H9 (cell line): ENCODE measurements around the gene KLHL14. TPM values are rescaled to one million over a fixed set of nuclear protein-coding genes. Genes with fewer than 3 reads are reported as not detected.

ENCODE experiments used
- DNase-seq: peaks from one replicate; pipeline ENCODE4 v3.0.0-alpha.2; 2017
- H2AFZ ChIP-seq: one replicate; pipeline ENCODE4 v1.6.1; 2013; ENCODE audit warnings: mild to moderate bottlenecking, low read length, control low read depth, moderate library complexity
- H2AK5ac ChIP-seq: 2 replicates; pipeline ENCODE4 v1.6.1; 2013; ENCODE audit warnings: low read length, control low read depth, mixed read lengths; ENCODE audit not compliant: insufficient read length
- H2BK120ac ChIP-seq: one replicate; pipeline ENCODE4 v1.6.1; 2013; ENCODE audit warnings: low read depth, mild to moderate bottlenecking, low read length, control low read depth, inconsistent platforms; ENCODE audit not compliant: poor library complexity, severe bottlenecking
- H2BK12ac ChIP-seq: 2 replicates; pipeline ENCODE4 v1.6.1; 2013; ENCODE audit warnings: low read length, control low read depth, mixed read lengths, low read depth; ENCODE audit not compliant: insufficient read length
- H2BK15ac ChIP-seq: 2 replicates; pipeline ENCODE4 v1.6.1; 2013; ENCODE audit warnings: low read depth, low read length, control low read depth
- H2BK20ac ChIP-seq: one replicate; pipeline ENCODE4 v1.6.1; 2013; ENCODE audit warnings: low read depth, mild to moderate bottlenecking, low read length, control low read depth, inconsistent platforms; ENCODE audit not compliant: poor library complexity, severe bottlenecking
- H2BK5ac ChIP-seq: 2 replicates; pipeline ENCODE4 v1.6.1; 2013; ENCODE audit warnings: low read length, control low read depth, mixed read lengths; ENCODE audit not compliant: insufficient read length
- H3K14ac ChIP-seq: 2 replicates; pipeline ENCODE4 v1.6.1; 2013; ENCODE audit warnings: low read length, control low read depth; ENCODE audit not compliant: insufficient read depth
- H3K18ac ChIP-seq: 2 replicates; pipeline ENCODE4 v1.6.1; 2013; ENCODE audit warnings: low read depth, mild to moderate bottlenecking, mixed read lengths, low read length, control low read depth; ENCODE audit not compliant: insufficient read length
- H3K23ac ChIP-seq: 2 replicates; pipeline ENCODE4 v1.6.1; 2013; ENCODE audit warnings: low read length, control low read depth, mixed read lengths, low read depth; ENCODE audit not compliant: insufficient read length
- H3K23me2 ChIP-seq: 2 replicates; pipeline ENCODE4 v1.6.1; 2013; ENCODE audit warnings: low read depth, mild to moderate bottlenecking, mixed read lengths, low read length, control low read depth; ENCODE audit not compliant: insufficient read length, poor library complexity, severe bottlenecking
- H3K27ac ChIP-seq: 2 replicates; pipeline ENCODE4 v1.5.1; 2013; ENCODE audit warnings: low read length, control low read depth, mixed read lengths, low read depth; ENCODE audit not compliant: insufficient read length
- H3K27me3 ChIP-seq: 2 replicates; pipeline ENCODE4 v1.6.1; 2013; ENCODE audit warnings: low read length, control low read depth, inconsistent platforms; ENCODE audit not compliant: insufficient read depth
- H3K4ac ChIP-seq: 2 replicates; pipeline ENCODE4 v1.6.1; 2013; ENCODE audit warnings: low read depth, mild to moderate bottlenecking, control low read depth, inconsistent platforms, low read length, moderate library complexity
- H3K4me1 ChIP-seq: 2 replicates; pipeline ENCODE4 v1.6.1; 2013; ENCODE audit warnings: low read length, control low read depth, inconsistent platforms; ENCODE audit not compliant: insufficient read depth
- H3K4me2 ChIP-seq: 2 replicates; pipeline ENCODE4 v1.6.1; 2013; ENCODE audit warnings: low read length, control low read depth, mixed read lengths; ENCODE audit not compliant: insufficient read length, insufficient read depth
- H3K56ac ChIP-seq: 2 replicates; pipeline ENCODE4 v1.6.1; 2013; ENCODE audit warnings: low read depth, mild to moderate bottlenecking, mixed read lengths, low read length, control low read depth; ENCODE audit not compliant: insufficient read length
- H3K79me1 ChIP-seq: 2 replicates; pipeline ENCODE4 v1.6.1; 2013; ENCODE audit warnings: low read depth, mild to moderate bottlenecking, moderate library complexity, low read length, control low read depth, inconsistent platforms; ENCODE audit not compliant: insufficient read depth, poor library complexity, severe bottlenecking
- H3K79me2 ChIP-seq: 2 replicates; pipeline ENCODE4 v1.6.1; 2013; ENCODE audit warnings: low read length, control low read depth, inconsistent platforms; ENCODE audit not compliant: insufficient read depth
- H3K9ac ChIP-seq: 2 replicates; pipeline ENCODE4 v1.6.1; 2013; ENCODE audit warnings: low read length, control low read depth, mixed read lengths; ENCODE audit not compliant: insufficient read length; ENCODE audit errors: extremely low read depth
- H3K9me3 ChIP-seq: one replicate; pipeline ENCODE4 v1.6.1; 2013; ENCODE audit warnings: low read depth, low read length, inconsistent platforms; ENCODE audit not compliant: control insufficient read depth
- H3T11ph ChIP-seq: one replicate; pipeline ENCODE4 v1.6.1; 2013; ENCODE audit warnings: mild to moderate bottlenecking, low read length, control low read depth, inconsistent platforms
- H4K20me1 ChIP-seq: one replicate; pipeline ENCODE4 v1.6.1; 2013; ENCODE audit not compliant: control insufficient read depth, insufficient read length, insufficient read depth
- H4K5ac ChIP-seq: 2 replicates; pipeline ENCODE4 v1.6.1; 2013; ENCODE audit warnings: low read depth, mild to moderate bottlenecking, mixed read lengths, low read length, control low read depth; ENCODE audit not compliant: insufficient read length
- H4K8ac ChIP-seq: replicated peaks from 2 replicates; pipeline ENCODE4 v1.6.1; 2013; ENCODE audit warnings: low read length, control low read depth, mixed read lengths, low read depth; ENCODE audit not compliant: insufficient read length
- H4K91ac ChIP-seq: 2 replicates; pipeline ENCODE4 v1.6.1; 2013; ENCODE audit warnings: low read depth, mild to moderate bottlenecking, moderate library complexity, mixed read lengths, low read length, control low read depth; ENCODE audit not compliant: insufficient read length
- H3K27ac Mint-ChIP-seq, 3 experiments: 2 replicates in 2 of 3; 3 replicates in 1 of 3; pipeline ENCODE4 v1.8.0; 2020 to 2021; ENCODE audit warnings: mixed read lengths in 3 of 3, mild to moderate bottlenecking in 1 of 3, moderate library complexity in 1 of 3
- H3K27me3 Mint-ChIP-seq: 2 replicates; pipeline ENCODE4 v1.8.0; 2021; ENCODE audit warnings: low read depth, mild to moderate bottlenecking, moderate library complexity, mixed read lengths
- H3K36me3 Mint-ChIP-seq, 3 experiments: 2 replicates in 2 of 3; 3 replicates in 1 of 3; pipeline ENCODE4 v1.8.0; 2020 to 2021; ENCODE audit warnings: low read depth in 3 of 3, mixed read lengths in 3 of 3; ENCODE audit not compliant: insufficient read depth in 1 of 3
- H3K4me1 Mint-ChIP-seq, 2 experiments: 2 replicates each; pipeline ENCODE4 v1.8.0; 2020; ENCODE audit warnings: mixed read lengths in 2 of 2
- H3K4me3 Mint-ChIP-seq, 2 experiments: 2 replicates in 1 of 2; 3 replicates in 1 of 2; pipeline ENCODE4 v1.8.0; 2020 to 2021; ENCODE audit warnings: mild to moderate bottlenecking in 2 of 2, mixed read lengths in 2 of 2, moderate library complexity in 1 of 2
- H3K9me3 Mint-ChIP-seq, 2 experiments: 2 replicates in 1 of 2; 3 replicates in 1 of 2; pipeline ENCODE4 v1.8.0; 2020; ENCODE audit warnings: mild to moderate bottlenecking in 2 of 2, mixed read lengths in 2 of 2, moderate library complexity in 1 of 2
- CTCF ChIP-seq: fragments of 200-600 bp; sonication (generic); conservative IDR thresholded peaks from 3 replicates; pipeline ENCODE4 v1.8.0; 2021; ENCODE audit warnings: antibody characterized with exemption, mild to moderate bottlenecking
- WGBS: extraction: QIAGEN DNeasy Blood & Tissue Kit; methylation state at CpG from one replicate; pipeline ENCODE4 v1.1.7; 2013; ENCODE audit warnings: missing lambda C conversion rate, low lambda C conversion rate, mixed read lengths; ENCODE audit not compliant: insufficient read length; ENCODE audit errors: extremely low coverage; 5-methylcytosine and 5-hydroxymethylcytosine counted together
- total RNA-seq: library from RNA; stranded (reverse); gene quantifications from 2 replicates; pipeline ENCODE4 v1.2.1, GENCODE V29; 2021

KLHL14 gene
- total RNA-seq, 1 experiment from 2014 or later, result 1.0 TPM

DNA sequence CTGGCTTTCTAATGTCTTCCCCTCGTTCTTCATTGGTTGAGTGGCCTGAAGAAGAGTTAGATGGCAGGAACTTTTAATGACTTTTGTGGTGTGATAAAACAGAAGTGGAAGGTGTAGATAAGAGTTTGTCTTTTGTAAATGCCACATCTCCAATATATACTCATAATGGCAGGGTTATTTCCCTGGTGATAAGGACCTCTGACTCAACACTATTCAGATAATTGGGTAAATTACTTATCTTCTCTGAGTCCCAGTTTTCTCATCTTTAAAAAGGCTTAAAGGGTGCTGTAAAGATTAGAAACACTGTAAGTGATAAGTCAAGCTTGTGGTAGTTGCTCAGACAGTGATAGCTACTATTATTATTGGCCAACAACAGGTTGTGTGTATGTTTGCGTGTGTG is 9.5 kb downstream of the KLHL14 start:
- no peak overlapping the region for H4K91ac ChIP-seq
- H2BK120ac ChIP-seq, result no peak overlapping the region
- no peak overlapping the region for H3K27ac Mint-ChIP-seq
- H3K36me3 Mint-ChIP-seq, result no peaks in the 10 kb centered on the region
- H3K4me2 ChIP-seq, result no peak overlapping the region
- H3K4me3 Mint-ChIP-seq, result no peak overlapping the region
- no peaks in the 10 kb centered on the region; the same call in 1 of the 2 replicates for H3K27me3 ChIP-seq
- H3K4me1 Mint-ChIP-seq, result peaks cover 29 to 39% of the 10 kb centered on the region in 2 experiments
- no CpG with 5 or more reads among the region's 2 CpGs for WGBS
- H3K27me3 Mint-ChIP-seq, result peaks cover 8% of the 10 kb centered on the region
- H2BK20ac ChIP-seq, result no peak overlapping the region
- H2AK5ac ChIP-seq, result no peak overlapping the region
- H4K5ac ChIP-seq, result no peak overlapping the region
- no peak overlapping the region for H3K14ac ChIP-seq
- H3K23me2 ChIP-seq, result no peaks in the 10 kb centered on the region
- H3K9me3 ChIP-seq, result no peaks in the 10 kb centered on the region
- H3K4me1 ChIP-seq, result no peaks in the 10 kb centered on the region
- H3K18ac ChIP-seq, result no peak overlapping the region
- no peak overlapping the region for H3K56ac ChIP-seq
- H2AFZ ChIP-seq, result no peak overlapping the region
- no peaks in the 10 kb centered on the region for H3K79me2 ChIP-seq
- no peak overlapping the region for H2BK12ac ChIP-seq
- no peak overlapping the region for H2BK15ac ChIP-seq
- H3K79me1 ChIP-seq, result no peaks in the 10 kb centered on the region
- H2BK5ac ChIP-seq, result no peak overlapping the region
- no peak overlapping the region for H3K9ac ChIP-seq
- H3K23ac ChIP-seq, result no peak overlapping the region
- TF ChIP-seq CTCF, result no peak
- no peak overlapping the region for H3T11ph ChIP-seq
- H4K8ac ChIP-seq, result no peak overlapping the region
- H3K4ac ChIP-seq, result no peak overlapping the region
- H4K20me1 ChIP-seq, result no peaks in the 10 kb centered on the region
- no peak for DNase-seq
- no peaks in the 10 kb centered on the region for H3K9me3 Mint-ChIP-seq
- no peak overlapping the region for H3K27ac ChIP-seq
